Neuronal stem cell (in vitro differentiated cells): Measurements from ENCODE around the gene SUPT4H1.
A peak's percentile ranks its signal among the peaks of the same experiment; 100 is the strongest.

ENCODE experiments used
- DNase-seq: peaks from one replicate; pipeline ENCODE4 v3.0.0-alpha.2; 2013; ENCODE audit warnings: low spot score
- H2AFZ ChIP-seq: one replicate; pipeline ENCODE4 v1.6.1; 2013; ENCODE audit warnings: mild to moderate bottlenecking, low read length, inconsistent platforms
- H2AK5ac ChIP-seq: 2 replicates; pipeline ENCODE4 v1.6.1; 2013; ENCODE audit warnings: low read depth, mild to moderate bottlenecking, inconsistent platforms, low read length, moderate library complexity, mixed read lengths
- H2BK120ac ChIP-seq: 2 replicates; pipeline ENCODE4 v1.6.1; 2013; ENCODE audit warnings: low read depth, mild to moderate bottlenecking, inconsistent platforms, low read length, moderate library complexity, mixed read lengths
- H2BK12ac ChIP-seq: one replicate; pipeline ENCODE4 v1.6.1; 2013; ENCODE audit warnings: low read length, inconsistent platforms
- H2BK15ac ChIP-seq: 2 replicates; pipeline ENCODE4 v1.6.1; 2013; ENCODE audit warnings: mild to moderate bottlenecking, low read length, inconsistent platforms, mixed read lengths
- H2BK5ac ChIP-seq: one replicate; pipeline ENCODE4 v1.6.1; 2013; ENCODE audit warnings: inconsistent platforms, mild to moderate bottlenecking, low read length, moderate library complexity
- H3K14ac ChIP-seq: one replicate; pipeline ENCODE4 v1.6.1; 2013; ENCODE audit warnings: low read length, inconsistent platforms
- H3K18ac ChIP-seq: 2 replicates; pipeline ENCODE4 v1.6.1; 2013; ENCODE audit warnings: low read length, inconsistent platforms
- H3K23ac ChIP-seq: 2 replicates; pipeline ENCODE4 v1.6.1; 2013; ENCODE audit warnings: low read depth, mild to moderate bottlenecking, mixed read lengths, low read length, inconsistent platforms; ENCODE audit not compliant: poor library complexity
- H3K27ac ChIP-seq: replicated peaks from 3 replicates; pipeline ENCODE4 v1.5.1; 2013; ENCODE audit warnings: low read length, inconsistent platforms
- H3K27me3 ChIP-seq, 3 experiments: 2 replicates each; pipeline ENCODE4 v1.6.1; 2013; ENCODE audit warnings: low read length in 3 of 3, mild to moderate bottlenecking in 2 of 3, inconsistent platforms in 1 of 3, low read depth in 1 of 3, mixed read lengths in 1 of 3, moderate library complexity in 1 of 3; ENCODE audit not compliant: control insufficient read depth in 3 of 3, insufficient read depth in 3 of 3
- H3K36me3 ChIP-seq, 2 donors: replicated peaks in 1 of 2; 2 replicates each; pipeline ENCODE4 v1.6.1; 2013; ENCODE audit warnings: low read length in 2 of 2; ENCODE audit not compliant: control insufficient read depth in 2 of 2, insufficient read depth in 2 of 2
- H3K4ac ChIP-seq: 2 replicates; pipeline ENCODE4 v1.6.1; 2013; ENCODE audit warnings: inconsistent platforms, mild to moderate bottlenecking, low read length, moderate library complexity
- H3K4me1 ChIP-seq, 2 donors: 1 replicate in 1 of 2; 2 replicates in 1 of 2; pipeline ENCODE4 v1.6.1; 2013; ENCODE audit warnings: low read length in 2 of 2, low read depth in 1 of 2; ENCODE audit not compliant: control insufficient read depth in 2 of 2, insufficient read depth in 1 of 2
- H3K4me2 ChIP-seq: one replicate; pipeline ENCODE4 v1.6.1; 2013; ENCODE audit warnings: mild to moderate bottlenecking, low read length, inconsistent platforms; ENCODE audit not compliant: insufficient read depth, poor library complexity, severe bottlenecking
- H3K4me3 ChIP-seq, 2 donors: 2 replicates each; pipeline ENCODE4 v1.5.1; 2013; ENCODE audit warnings: low read length in 2 of 2, mild to moderate bottlenecking in 2 of 2, inconsistent platforms in 1 of 2, moderate library complexity in 1 of 2
- H3K79me1 ChIP-seq: one replicate; pipeline ENCODE4 v1.6.1; 2013; ENCODE audit warnings: low read depth, mild to moderate bottlenecking, inconsistent platforms, low read length, moderate library complexity
- H3K9ac ChIP-seq: one replicate; pipeline ENCODE4 v1.6.1; 2013; ENCODE audit warnings: mild to moderate bottlenecking, low read depth, low read length, inconsistent platforms; ENCODE audit not compliant: poor library complexity
- H3K9me3 ChIP-seq, 2 donors: replicated peaks in 1 of 2; 2 replicates each; pipeline versions ENCODE3 to v1.6.1; 2013; ENCODE audit warnings: low read length in 2 of 2, mild to moderate bottlenecking in 2 of 2, inconsistent platforms in 1 of 2, low read depth in 1 of 2, mixed read lengths in 1 of 2, moderate library complexity in 1 of 2; ENCODE audit not compliant: control insufficient read depth in 2 of 2, insufficient read depth in 1 of 2
- H4K8ac ChIP-seq: one replicate; pipeline ENCODE4 v1.6.1; 2013; ENCODE audit warnings: low read depth, mild to moderate bottlenecking, inconsistent platforms, low read length, moderate library complexity
- H4K91ac ChIP-seq: one replicate; pipeline ENCODE4 v1.6.1; 2013; ENCODE audit warnings: low read length, low read depth, mild to moderate bottlenecking, inconsistent platforms; ENCODE audit not compliant: poor library complexity
- WGBS, 2 donors: extraction: QIAGEN DNeasy Blood & Tissue Kit; methylation state at CpG; one replicate each; pipeline ENCODE4 v1.1.7; 2013; ENCODE audit warnings: missing lambda C conversion rate in 2 of 2, mixed read lengths in 1 of 2; ENCODE audit not compliant: insufficient read length in 2 of 2, insufficient replicate concordance in 1 of 2; ENCODE audit errors: extremely low coverage in 2 of 2; 5-methylcytosine and 5-hydroxymethylcytosine counted together

Gene SUPT4H1

DNA sequence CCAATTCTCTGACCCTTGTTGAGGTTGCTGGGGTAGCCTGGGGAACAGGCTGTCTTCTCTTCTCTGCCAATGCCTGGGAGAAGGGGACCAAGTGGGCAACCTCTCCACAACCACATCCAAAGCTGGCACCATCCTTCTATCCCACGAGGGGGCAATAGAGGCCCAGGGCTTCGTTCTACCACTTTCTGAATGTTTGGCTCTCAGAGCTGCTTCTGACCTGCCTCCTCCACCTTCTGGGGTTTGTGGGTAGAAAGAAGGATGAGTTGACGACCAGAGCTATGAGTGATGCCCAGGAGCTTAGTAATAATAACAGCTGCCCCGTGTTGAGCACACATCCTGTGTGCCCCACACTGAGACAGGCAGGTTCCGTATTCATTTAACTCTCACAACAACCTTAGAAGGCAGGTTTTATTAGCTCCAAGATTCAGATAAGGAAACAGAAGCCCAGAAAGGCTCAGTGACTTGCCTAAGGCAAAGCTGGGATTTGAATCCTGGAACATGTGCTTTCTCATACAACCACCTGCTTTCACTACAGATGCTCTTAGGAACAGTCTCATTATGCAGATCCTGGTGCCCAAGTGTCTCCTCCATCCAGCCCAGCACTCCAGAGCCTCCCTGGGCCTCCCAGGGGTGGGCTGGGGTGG, 34.5 kb downstream of the SUPT4H1 start:
- no peak overlapping the region for H3K18ac ChIP-seq
- no peak for DNase-seq

DNA sequence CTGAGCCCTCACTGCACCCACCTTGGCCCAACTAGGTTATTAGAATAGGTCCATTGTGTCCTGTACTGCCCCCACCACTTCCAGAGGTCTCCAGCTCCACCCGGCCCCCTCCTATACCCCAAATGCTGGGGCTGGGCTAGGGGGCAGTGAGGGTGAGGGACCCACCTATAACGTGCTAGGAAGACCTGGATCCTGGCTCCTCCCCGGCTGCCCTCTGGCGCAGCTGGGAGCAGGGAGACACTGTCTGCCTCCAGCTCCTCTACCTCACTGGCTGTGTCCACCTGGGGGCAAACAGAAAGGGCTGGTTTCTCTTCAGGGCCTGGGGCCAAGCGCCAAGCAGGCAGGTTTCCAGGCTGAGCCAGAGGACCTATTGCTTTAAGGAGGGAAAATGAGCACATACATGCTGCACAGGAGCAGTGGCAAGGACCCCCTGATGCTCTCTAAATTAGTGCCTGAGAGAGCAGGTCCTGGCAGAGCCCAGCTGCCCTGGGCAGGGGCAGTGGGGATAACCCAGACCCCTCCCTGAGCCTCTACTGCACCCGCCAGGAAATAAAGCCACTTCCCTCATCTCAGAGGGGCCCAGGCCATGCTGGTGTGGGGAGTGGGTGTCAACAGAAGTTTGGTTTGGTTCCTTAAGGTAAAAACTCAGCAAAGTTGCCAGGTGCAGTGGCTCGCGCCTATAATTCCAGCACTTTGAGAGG, 35.6 kb downstream of the SUPT4H1 start:
- no peak overlapping the region for H4K91ac ChIP-seq
- no peak overlapping the region for H2AK5ac ChIP-seq
- no peaks in the 10 kb centered on the region for H3K79me1 ChIP-seq
- no peak overlapping the region for H2BK5ac ChIP-seq
- H2BK15ac ChIP-seq: no peak overlapping the region
- DNase-seq: no peak
- no peak overlapping the region for H3K27ac ChIP-seq
- H3K4ac ChIP-seq: no peak overlapping the region
- H2AFZ ChIP-seq: no peak overlapping the region
- H3K27me3 ChIP-seq: no peaks in the 10 kb centered on the region
- no peak overlapping the region for H3K18ac ChIP-seq
- no peak overlapping the region for H3K4me3 ChIP-seq
- no peaks in the 10 kb centered on the region for H3K9me3 ChIP-seq
- H3K14ac ChIP-seq: no peak overlapping the region
- H3K23ac ChIP-seq: peak overlapping the region; percentile 73
- H3K36me3 ChIP-seq: peaks cover 0 to 6% of the 10 kb centered on the region in 2 donors
- H3K4me1 ChIP-seq: no peaks in the 10 kb centered on the region
- peak overlapping the region; percentile 3 for H2BK12ac ChIP-seq
- no peak overlapping the region for H3K9ac ChIP-seq
- H2BK120ac ChIP-seq: no peak overlapping the region
- H4K8ac ChIP-seq: no peak overlapping the region
- H3K4me2 ChIP-seq: no peak overlapping the region
- WGBS, 2 donors: no CpG with 5 or more reads among the region's 8 CpGs

More for the DNA sequence above, 34.5 kb downstream of the SUPT4H1 start:
- Histone ChIP-seq H3K27me3 (no peaks in the 10 kb centered on the region), H3K9ac (no peak overlapping the region), H3K14ac (no peak overlapping the region), H3K4me2 (no peak overlapping the region), H3K4me3 (no peak overlapping the region), H3K36me3 (peaks cover 0 to 12% of the 10 kb centered on the region in 2 donors), H3K79me1 (no peaks in the 10 kb centered on the region), H2BK15ac (peak overlapping the region; percentile 67), H2BK12ac (no peak overlapping the region), H2AFZ (no peak overlapping the region), H3K9me3 (no peaks in the 10 kb centered on the region), H4K91ac (no peak overlapping the region), H3K23ac (no peak overlapping the region), H3K27ac (no peak overlapping the region), H4K8ac (no peak overlapping the region), H2BK120ac (no peak overlapping the region), H2BK5ac (no peak overlapping the region), H2AK5ac (peak overlapping the region; percentile 19), H3K4ac (no peak overlapping the region), H3K4me1 (no peaks in the 10 kb centered on the region)
- no CpG with 5 or more reads among the region's 5 CpGs for WGBS, 2 donors

DNA sequence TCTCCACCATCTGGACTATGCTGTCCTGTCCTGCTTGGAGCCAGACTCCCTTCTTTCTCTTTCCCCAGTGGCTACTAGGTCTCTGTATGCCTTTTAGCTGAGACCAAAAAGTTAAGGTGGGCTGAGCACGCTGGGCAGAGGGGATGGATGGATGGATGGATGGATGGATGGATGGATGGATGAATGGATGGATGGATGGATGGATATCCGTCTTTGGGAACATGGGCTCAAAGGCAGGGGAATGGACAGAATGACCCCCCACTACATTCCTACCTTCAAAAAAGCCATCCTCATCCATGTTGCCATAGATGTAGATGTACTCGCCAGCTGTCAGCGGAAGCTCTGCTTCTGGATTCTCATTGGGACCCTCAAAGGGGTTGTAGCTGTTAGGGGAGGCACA, 36.3 kb downstream of the SUPT4H1 start:
- no CpG with 5 or more reads among the region's 4 CpGs for WGBS, 2 donors
- no peak overlapping the region for H3K27ac ChIP-seq
- H2BK12ac ChIP-seq: no peak overlapping the region
- no peaks in the 10 kb centered on the region for H3K9me3 ChIP-seq
- H2BK15ac ChIP-seq: no peak overlapping the region
- H3K79me1 ChIP-seq: no peaks in the 10 kb centered on the region
- H2AK5ac ChIP-seq: no peak overlapping the region
- no peak overlapping the region for H3K4ac ChIP-seq
- H3K4me3 ChIP-seq: no peak overlapping the region
- no peaks in the 10 kb centered on the region for H3K27me3 ChIP-seq
- H2BK120ac ChIP-seq: no peak overlapping the region
- H2AFZ ChIP-seq: no peak overlapping the region
- H4K8ac ChIP-seq: no peak overlapping the region
- no peak overlapping the region for H3K18ac ChIP-seq
- H3K4me1 ChIP-seq: no peaks in the 10 kb centered on the region
- no peak overlapping the region for H3K14ac ChIP-seq
- H4K91ac ChIP-seq: no peak overlapping the region
- no peak for DNase-seq
- H2BK5ac ChIP-seq: no peak overlapping the region
- H3K9ac ChIP-seq: no peak overlapping the region
- no peak overlapping the region for H3K4me2 ChIP-seq
- H3K23ac ChIP-seq: peak overlapping the region; percentile 73
- peaks cover 0 to 6% of the 10 kb centered on the region in 2 donors for H3K36me3 ChIP-seq

DNA sequence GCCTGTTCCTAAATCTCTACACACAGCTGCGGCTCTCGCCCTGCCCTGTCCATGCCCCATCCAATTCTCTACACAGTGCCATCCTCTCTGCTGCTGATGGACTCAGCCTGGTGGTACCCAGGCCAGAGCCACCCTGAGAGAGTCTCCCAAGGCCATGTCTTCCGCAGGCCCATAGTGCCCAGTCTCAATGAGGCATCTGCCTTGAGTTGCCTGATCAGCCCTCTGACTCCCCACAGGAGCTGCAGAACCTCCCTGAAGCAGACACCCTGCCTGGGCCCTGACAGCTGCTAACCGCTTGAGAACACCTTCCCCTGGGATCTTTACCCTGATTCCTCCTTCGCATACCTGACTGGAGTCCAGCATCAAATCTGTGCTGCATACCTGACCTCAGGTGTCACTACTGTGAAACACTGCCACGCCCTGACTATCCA, 36.7 kb downstream of the SUPT4H1 start:
- DNase-seq: no peak

More for the DNA sequence above, 36.7 kb downstream of the SUPT4H1 start:
- no peak overlapping the region for H2BK5ac ChIP-seq
- H3K9me3 ChIP-seq: no peaks in the 10 kb centered on the region
- H3K4ac ChIP-seq: no peak overlapping the region
- no peak overlapping the region for H3K9ac ChIP-seq
- H4K8ac ChIP-seq: no peak overlapping the region
- no peak overlapping the region for H3K18ac ChIP-seq
- no peaks in the 10 kb centered on the region for H3K27me3 ChIP-seq
- H2BK12ac ChIP-seq: no peak overlapping the region
- peaks cover 0 to 6% of the 10 kb centered on the region in 2 donors for H3K36me3 ChIP-seq
- H3K4me3 ChIP-seq: no peak overlapping the region
- no peak overlapping the region for H2BK120ac ChIP-seq
- H3K79me1 ChIP-seq: no peaks in the 10 kb centered on the region
- H3K14ac ChIP-seq: no peak overlapping the region
- no peak overlapping the region for H3K4me2 ChIP-seq
- no CpG with 5 or more reads among the region's 6 CpGs for WGBS, 2 donors
- no peaks in the 10 kb centered on the region for H3K4me1 ChIP-seq
- no peak overlapping the region for H2AFZ ChIP-seq
- no peak overlapping the region for H2BK15ac ChIP-seq
- H2AK5ac ChIP-seq: no peak overlapping the region
- no peak overlapping the region for H4K91ac ChIP-seq
- H3K23ac ChIP-seq: no peak overlapping the region
- H3K27ac ChIP-seq: no peak overlapping the region
